Erythroblast (primary cell): ENCODE measurements around the gene BICD2.

Source experiments
- GATA1 ChIP-seq: IDR thresholded peaks from 2 replicates; pipeline ENCODE4 v1.6.1; 2011; ENCODE audit warnings: low read depth, mild to moderate bottlenecking, control low read depth, low read length, moderate library complexity
- POLR2A ChIP-seq: IDR thresholded peaks from 2 replicates; pipeline ENCODE4 v1.6.1; 2011; ENCODE audit warnings: mild to moderate bottlenecking, low read length

GRCh38 chr9:92737216-92737606, 27.4 kb downstream of the BICD2 start:
- TF ChIP-seq GATA1 = no peak
- TF ChIP-seq POLR2A = no peak
